HG03521 (cell line): ENCODE measurements around the gene ADI1.
"Not testable (repeated sequence)": the region's sequence is repeated elsewhere in the genome, so short reads cannot be mapped to it uniquely, and the experiment has no call there.

Source experiments
- ATAC-seq: cut with Tn5 transposase; IDR thresholded peaks from one replicate; pipeline ENCODE4 v1.9.1; 2021; ENCODE audit warnings: mild to moderate bottlenecking, moderate library complexity; ENCODE audit not compliant: unreplicated experiment

Gene ADI1

GRCh38 chr2:3496708-3497080 lies 22.6 kb downstream of the ADI1 start:
- not testable (repeated sequence) for ATAC-seq

GRCh38 chr2:3494984-3495666 lies 24.2 kb downstream of the ADI1 start:
- no peak for ATAC-seq

GRCh38 chr2:3493615-3494007 lies 25.7 kb downstream of the ADI1 start:
- ATAC-seq, result no peak

- ATAC-seq, result no peak
These were observed 26.2 kb downstream of the ADI1 start for GRCh38 chr2:3492951-3493614.

- ATAC-seq, result not testable (repeated sequence)
These were observed 26.9 kb downstream of the ADI1 start for GRCh38 chr2:3492475-3492787.

- no peak for ATAC-seq
These were observed 27.4 kb downstream of the ADI1 start for GRCh38 chr2:3491716-3492474.

- no peak for ATAC-seq
These were observed 28.0 kb downstream of the ADI1 start for GRCh38 chr2:3491306-3491705.

GRCh38 chr2:3490191-3491170 lies 28.9 kb downstream of the ADI1 start:
- ATAC-seq, result no peak

GRCh38 chr2:3489764-3490115 lies 29.6 kb downstream of the ADI1 start:
- ATAC-seq, result no peak

GRCh38 chr2:3488855-3489763 lies 30.2 kb downstream of the ADI1 start:
- ATAC-seq, result no peak

- ATAC-seq, result no peak
These were observed 31.2 kb downstream of the ADI1 start for GRCh38 chr2:3488061-3488531.

- ATAC-seq, result no peak
These were observed 31.9 kb downstream of the ADI1 start for GRCh38 chr2:3487432-3487831.

GRCh38 chr2:3487028-3487425 lies 32.3 kb downstream of the ADI1 start:
- ATAC-seq, result no peak

- no peak for ATAC-seq
These were observed 33.0 kb downstream of the ADI1 start for GRCh38 chr2:3486047-3487027.

GRCh38 chr2:3485166-3485565 lies 34.2 kb downstream of the ADI1 start:
- no peak for ATAC-seq

GRCh38 chr2:3483986-3484960 lies 35.1 kb downstream of the ADI1 start:
- ATAC-seq, result no peak

- ATAC-seq, result no peak
These were observed 35.9 kb downstream of the ADI1 start for GRCh38 chr2:3483227-3483985.
